Hepatocyte (in vitro differentiated cells): ENCODE measurements around the gene SLC22A8.

Experiments used
- CTCF ChIP-seq: fragments of 200-600 bp; sonication (generic); IDR thresholded peaks from 2 replicates; pipeline ENCODE4 v1.5.1; 2016; ENCODE audit warnings: antibody characterized with exemption, mild to moderate bottlenecking; ENCODE audit not compliant: poor library complexity
- EZH2 ChIP-seq: fragments of 200-600 bp; sonication (generic); IDR thresholded peaks from 2 replicates; pipeline ENCODE4 v1.6.1; 2016; ENCODE audit warnings: antibody characterized with exemption, mild to moderate bottlenecking, borderline replicate concordance
- EZH2phosphoT487 ChIP-seq: fragments of 200-600 bp; sonication (generic); IDR thresholded peaks from one replicate; pipeline ENCODE4 v1.6.1; 2018; ENCODE audit warnings: antibody characterized with exemption, mild to moderate bottlenecking, low read depth, moderate library complexity; ENCODE audit not compliant: unreplicated experiment, severe bottlenecking

DNA sequence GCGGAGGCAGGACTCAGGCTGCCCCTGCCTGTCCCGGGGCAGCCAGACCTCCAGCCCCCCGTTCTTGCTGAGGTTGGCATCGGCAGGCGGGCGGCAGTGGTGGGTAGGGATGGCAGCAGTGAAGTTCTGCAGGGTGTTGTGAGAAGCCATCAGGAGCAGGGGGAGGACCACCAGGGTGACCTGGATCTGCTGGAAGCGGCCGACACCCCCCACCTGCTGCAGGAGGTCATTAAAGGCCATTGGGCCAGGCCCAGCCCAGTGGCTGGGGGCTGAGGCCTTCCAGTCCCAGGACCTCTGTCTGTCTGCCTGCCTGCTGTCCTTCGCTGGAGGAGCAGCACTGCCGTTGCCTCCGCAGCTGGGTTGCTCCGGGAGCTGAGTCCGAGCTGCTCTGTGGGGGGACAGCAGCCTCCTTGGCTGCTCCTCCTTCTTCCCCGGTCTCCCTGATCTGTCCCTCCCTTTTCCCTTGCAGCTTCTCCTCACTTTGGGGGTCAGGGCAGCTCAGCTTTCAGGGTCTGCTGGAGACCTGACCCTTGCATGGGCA lies 31.1 kb downstream of the SLC22A8 start, which contains the start of gene SLC22A6:
- TF ChIP-seq CTCF (no peak), EZH2phosphoT487 (no peak), EZH2 (no peak)
